H1 (cell line): ENCODE results near the gene TAGLN2. TPM values are rescaled to one million over a fixed set of nuclear protein-coding genes. Genes with fewer than 3 reads are reported as not detected.

Source experiments
- CTCF ChIA-PET: fragments of 300-600 bp; sonication (Branson Sonifier 250); formaldehyde crosslinking; loops from one replicate; lab custom pipeline; 2021; ENCODE audit not compliant: partially characterized antibody; lab: Charles Lee
- POLR2A ChIA-PET: fragments of 300-600 bp; sonication (Branson Sonifier 250); formaldehyde crosslinking; loops from one replicate; lab custom pipeline; 2021; ENCODE audit warnings: inconsistent platforms; ENCODE audit not compliant: partially characterized antibody; lab: Charles Lee
- DNase-seq, 2 experiments: peaks; one replicate each; pipeline versions ENCODE4 v3.0.0 to v3.0.0-alpha.2; 2010 to 2022; ENCODE audit warnings: low spot score in 2 of 2, low read depth in 1 of 2, mixed read lengths in 1 of 2
- FAIRE-seq: peaks from 2 replicates; lab custom pipeline; 2011; peaks lifted over from hg19 to GRCh38; lab: Jason Lieb, UNC
- H2AFZ ChIP-seq: 2 replicates; pipeline ENCODE4 v1.8.1; 2012; ENCODE audit warnings: low read length, inconsistent platforms
- H2AK5ac ChIP-seq: 2 replicates; pipeline ENCODE4 v1.6.1; 2013; ENCODE audit warnings: low read depth, low read length
- H2BK120ac ChIP-seq: replicated peaks from 2 replicates; pipeline ENCODE3; 2013; ENCODE audit warnings: low read depth, low read length, inconsistent platforms
- H2BK12ac ChIP-seq: 2 replicates; pipeline ENCODE4 v1.6.1; 2013; ENCODE audit warnings: low read depth, low read length
- H2BK15ac ChIP-seq: 2 replicates; pipeline ENCODE4 v1.6.1; 2013; ENCODE audit warnings: low read length
- H2BK20ac ChIP-seq: 2 replicates; pipeline ENCODE4 v1.6.1; 2013; ENCODE audit warnings: low read length
- H2BK5ac ChIP-seq: 2 replicates; pipeline ENCODE4 v1.6.1; 2013; ENCODE audit warnings: low read depth, low read length
- H3K14ac ChIP-seq: 2 replicates; pipeline ENCODE4 v1.6.1; 2013; ENCODE audit warnings: inconsistent platforms; ENCODE audit not compliant: insufficient read length
- H3K18ac ChIP-seq: 2 replicates; pipeline ENCODE4 v1.6.1; 2013; ENCODE audit warnings: low read length; ENCODE audit errors: extremely low read depth
- H3K23ac ChIP-seq: 2 replicates; pipeline ENCODE4 v1.6.1; 2013; ENCODE audit warnings: inconsistent platforms; ENCODE audit not compliant: insufficient read length
- H3K23me2 ChIP-seq: 2 replicates; pipeline ENCODE4 v1.6.1; 2013; ENCODE audit warnings: low read depth, low read length
- H3K27ac ChIP-seq: 2 replicates; pipeline ENCODE4 v1.6.1; 2011; ENCODE audit warnings: low read depth, low read length, inconsistent platforms
- H3K27me3 ChIP-seq, 4 experiments: replicated peaks in 1 of 4; 1 replicate in 1 of 4; 2 replicates in 3 of 4; pipeline versions ENCODE4 v1.6.1 to v1.8.1; 2011 to 2013; ENCODE audit warnings: low read length in 3 of 4, mild to moderate bottlenecking in 3 of 4, inconsistent platforms in 2 of 4, mixed read lengths in 2 of 4, moderate library complexity in 1 of 4; ENCODE audit not compliant: control insufficient read depth in 3 of 4, insufficient read depth in 3 of 4; ENCODE audit errors: extremely low read depth in 1 of 4
- H3K36me3 ChIP-seq, 4 experiments: 2 replicates each; pipeline versions ENCODE4 v1.6.1 to v1.8.1; 2011 to 2013; ENCODE audit warnings: mild to moderate bottlenecking in 4 of 4, low read length in 3 of 4, moderate library complexity in 2 of 4, control low read depth in 1 of 4, inconsistent platforms in 1 of 4; ENCODE audit not compliant: insufficient read depth in 4 of 4, control insufficient read depth in 2 of 4
- H3K4ac ChIP-seq: replicated peaks from 2 replicates; pipeline ENCODE3; 2013; ENCODE audit warnings: low read length, low read depth, mixed read lengths, inconsistent platforms; ENCODE audit not compliant: insufficient read length
- H3K4me1 ChIP-seq, 4 experiments: replicated peaks in 1 of 4; 1 replicate in 1 of 4; 2 replicates in 3 of 4; pipeline versions ENCODE4 v1.6.1 to v1.8.1; 2011 to 2013; ENCODE audit warnings: low read length in 3 of 4, inconsistent platforms in 2 of 4, mixed read lengths in 1 of 4; ENCODE audit not compliant: insufficient read depth in 4 of 4, control insufficient read depth in 3 of 4
- H3K4me2 ChIP-seq, 2 experiments: 2 replicates each; pipeline versions ENCODE4 v1.6.1 to v1.8.1; 2011 to 2013; ENCODE audit warnings: low read depth in 2 of 2, low read length in 2 of 2, control low read depth in 1 of 2, inconsistent platforms in 1 of 2, mild to moderate bottlenecking in 1 of 2; ENCODE audit not compliant: insufficient read depth in 1 of 2
- H3K4me3 ChIP-seq, 4 experiments: fragments of 200-600, 300-600 bp in 1 of 4; sonication (generic), shearing (Covaris generic), sonication (Bioruptor Twin) in 1 of 4; 2 replicates each; pipeline versions ENCODE4 v1.5.1 to v1.8.1; 2011 to 2016; ENCODE audit warnings: low read length in 4 of 4, low read depth in 3 of 4, control low read depth in 2 of 4, inconsistent platforms in 2 of 4, mild to moderate bottlenecking in 2 of 4, mixed read lengths in 1 of 4, moderate library complexity in 1 of 4; ENCODE audit not compliant: insufficient read depth in 2 of 4; ENCODE audit errors: extremely low read depth in 1 of 4
- H3K56ac ChIP-seq: replicated peaks from 2 replicates; pipeline ENCODE3; 2013; ENCODE audit warnings: low read depth, mild to moderate bottlenecking, mixed read lengths, low read length, inconsistent platforms; ENCODE audit not compliant: insufficient read length
- H3K79me1 ChIP-seq: 2 replicates; pipeline ENCODE4 v1.6.1; 2013; ENCODE audit warnings: low read depth, low read length, control low read depth
- H3K79me2 ChIP-seq, 2 experiments: 2 replicates each; pipeline versions ENCODE4 v1.6.1 to v1.8.1; 2012 to 2013; ENCODE audit warnings: low read length in 2 of 2, mild to moderate bottlenecking in 2 of 2, inconsistent platforms in 1 of 2; ENCODE audit not compliant: insufficient read depth in 2 of 2, control insufficient read depth in 1 of 2
- H3K9ac ChIP-seq, 4 experiments: replicated peaks in 1 of 4; 1 replicate in 1 of 4; 2 replicates in 3 of 4; pipeline versions ENCODE4 v1.6.1 to v1.8.1; 2011 to 2013; ENCODE audit warnings: low read depth in 3 of 4, low read length in 3 of 4, control low read depth in 2 of 4, mild to moderate bottlenecking in 2 of 4, moderate library complexity in 2 of 4, inconsistent platforms in 1 of 4; ENCODE audit errors: extremely low read depth in 1 of 4
- H3K9me3 ChIP-seq, 2 experiments: 2 replicates each; pipeline versions ENCODE4 v1.6.1 to v1.8.1; 2012 to 2013; ENCODE audit warnings: mild to moderate bottlenecking in 2 of 2, moderate library complexity in 2 of 2, control low read depth in 1 of 2, inconsistent platforms in 1 of 2, low read depth in 1 of 2, low read length in 1 of 2, mixed read lengths in 1 of 2; ENCODE audit not compliant: insufficient read depth in 2 of 2
- H4K20me1 ChIP-seq, 2 experiments: replicated peaks in 1 of 2; 2 replicates each; pipeline versions ENCODE3 to v1.8.1; 2011 to 2013; ENCODE audit warnings: inconsistent platforms in 2 of 2, low read length in 2 of 2, mild to moderate bottlenecking in 1 of 2; ENCODE audit not compliant: insufficient read depth in 2 of 2, control insufficient read depth in 1 of 2
- H4K5ac ChIP-seq: 2 replicates; pipeline ENCODE4 v1.6.1; 2013; ENCODE audit warnings: low read length, low read depth, mixed read lengths, inconsistent platforms; ENCODE audit not compliant: insufficient read length
- H4K8ac ChIP-seq: 2 replicates; pipeline ENCODE4 v1.8.0; 2013; ENCODE audit warnings: mild to moderate bottlenecking, moderate library complexity, low read length, inconsistent platforms; ENCODE audit not compliant: insufficient read depth; ENCODE audit errors: extremely low read depth
- H4K91ac ChIP-seq: replicated peaks from 2 replicates; pipeline ENCODE3; 2013; ENCODE audit warnings: low read length, mixed read lengths, inconsistent platforms; ENCODE audit not compliant: insufficient read length
- ASH2L ChIP-seq: fragments of 200-600, 300-600 bp; sonication (generic); IDR thresholded peaks from one replicate; pipeline ENCODE4 v1.7.1; 2017; ENCODE audit warnings: low read length
- BCL11A ChIP-seq, 2 experiments: IDR thresholded peaks; one replicate each; pipeline ENCODE4 v1.6.1; 2011; ENCODE audit warnings: low read depth in 2 of 2, low read length in 2 of 2, mild to moderate bottlenecking in 2 of 2
- CBX5 ChIP-seq: fragments of 300-800, 300-1000 bp; sonication (generic); IDR thresholded peaks from 2 replicates; pipeline ENCODE4 v1.7.1; 2016; ENCODE audit warnings: antibody characterized with exemption, low read length, low read depth
- CHD1 ChIP-seq: IDR thresholded peaks from 2 replicates; pipeline ENCODE4 v1.6.1; 2012; ENCODE audit warnings: low read depth, low read length, improper control_type of control experiment
- E2F6 ChIP-seq: IDR thresholded peaks from 2 replicates; pipeline ENCODE4 v1.6.1; 2012; ENCODE audit warnings: inconsistent platforms
- JUN ChIP-seq: IDR thresholded peaks from 2 replicates; pipeline ENCODE4 v1.6.1; 2011; ENCODE audit warnings: low read depth, mild to moderate bottlenecking, improper control_type of control experiment, low read length
- KDM1A ChIP-seq: fragments of 200-600, 300-600 bp; sonication (generic); IDR thresholded peaks from 2 replicates; pipeline ENCODE4 v1.7.1; 2016; ENCODE audit warnings: mild to moderate bottlenecking, low read length, borderline replicate concordance
- KDM4A ChIP-seq: IDR thresholded peaks from one replicate; pipeline ENCODE4 v1.7.1; 2012; ENCODE audit warnings: low read depth, mild to moderate bottlenecking, moderate library complexity, low read length, inconsistent platforms; ENCODE audit not compliant: severe bottlenecking
- POLR2AphosphoS5 ChIP-seq: IDR thresholded peaks from 2 replicates; pipeline ENCODE4 v1.6.1; 2011; ENCODE audit warnings: low read depth, low read length
- RBBP5 ChIP-seq: IDR thresholded peaks from 2 replicates; pipeline ENCODE4 v1.7.1; 2012; ENCODE audit warnings: low read depth, mild to moderate bottlenecking, inconsistent platforms, low read length, moderate library complexity, borderline replicate concordance
- RXRA ChIP-seq: IDR thresholded peaks from 2 replicates; pipeline ENCODE4 v1.6.1; 2011; ENCODE audit warnings: low read depth, mild to moderate bottlenecking, low read length, moderate library complexity; ENCODE audit not compliant: insufficient read depth
- SIN3A ChIP-seq, 2 experiments: IDR thresholded peaks in 1 of 2; conservative IDR thresholded peaks in 1 of 2; 2 replicates each; pipeline ENCODE4 v1.6.1; 2011 to 2012; ENCODE audit warnings: low read length in 2 of 2, improper control_type of control experiment in 1 of 2, low read depth in 1 of 2, mild to moderate bottlenecking in 1 of 2
- TAF7 ChIP-seq: optimal IDR thresholded peaks from 2 replicates; pipeline ENCODE3; 2011; ENCODE audit warnings: low read depth, mild to moderate bottlenecking, inconsistent platforms, low read length, moderate library complexity, borderline replicate concordance
- YY1 ChIP-seq: IDR thresholded peaks from 2 replicates; pipeline ENCODE4 v1.6.1; 2011; ENCODE audit warnings: low read depth, mild to moderate bottlenecking, low read length
- WGBS, 2 experiments: shearing (Covaris generic) in 1 of 2; methylation state at CpG; one replicate each; pipeline versions ENCODE4 v1.1.6 to v1.1.7; 2013 to 2015; ENCODE audit warnings: low lambda C conversion rate in 2 of 2, mixed read lengths in 2 of 2, inconsistent platforms in 1 of 2, low coverage in 1 of 2, missing lambda C conversion rate in 1 of 2; ENCODE audit not compliant: insufficient replicate concordance in 2 of 2, insufficient coverage in 1 of 2, insufficient read length in 1 of 2; ENCODE audit errors: extremely low coverage in 1 of 2, missing lambda C conversion rate in 1 of 2; 5-methylcytosine and 5-hydroxymethylcytosine counted together
- polyA plus RNA-seq, 7 experiments: library from polyadenylated mRNA; depleted of rRNA in 3 of 7; stranded (reverse) in 5 of 7; unstranded in 2 of 7; fragments of >200 nt in 5 of 7; fragments of 200-250 nt in 2 of 7; gene quantifications; 1 replicate in 5 of 7; 2 replicates in 1 of 7; 4 replicates in 1 of 7; pipeline versions ENCODE4 v1.2.1 to v1.2.3, GENCODE V29; 2011 to 2013; ENCODE audit warnings: missing spikeins in 2 of 7, mixed read lengths in 2 of 7
- total RNA-seq: library from RNA; stranded (reverse); fragmentation: NEBNext Ultra II Directional; extraction: Animal tissue kit (Norgen Biotek cat#: 25700); gene quantifications from 2 replicates; pipeline ENCODE4 v1.2.1, GENCODE V29; 2021

TAGLN2 gene
- total and polyA plus RNA-seq, 2 of the 8 experiments (the other 6 are each of a cell fraction or from before 2014, with no cell fraction given), result 93.0 to 114 TPM

- no peak overlapping the region for H2AFZ ChIP-seq
- DNase-seq, result no peak
- no peak for TF ChIP-seq RXRA
- no peak for TF ChIP-seq CHD1
- no peak for TF ChIP-seq SIN3A (conservative IDR thresholded peaks at IDR 0.05 in 1 of 2, IDR thresholded peaks at IDR 0.05 in 1 of 2; ENCODE audit: low read depth in 1 of 2, low read length in 2 of 2)
- TF ChIP-seq RBBP5, result no peak
- no peak for TF ChIP-seq BCL11A (IDR thresholded peaks at IDR 0.05; ENCODE audit: low read depth in 2 of 2, low read length in 2 of 2)
- no peak for TF ChIP-seq KDM1A
- no peak for TF ChIP-seq ASH2L
- no peak for TF ChIP-seq JUN
- TF ChIP-seq E2F6, result no peak
- TF ChIP-seq POLR2AphosphoS5, result no peak
- no peak for TF ChIP-seq KDM4A
- no peak for TF ChIP-seq YY1
- TF ChIP-seq CBX5, result no peak
- no peak for TF ChIP-seq TAF7
These were observed 36.3 kb upstream of the TAGLN2 start for GRCh38 chr1:159961636-159962035.

More at GRCh38 chr1:159961636-159962035, 36.3 kb upstream of the TAGLN2 start:
- Histone ChIP-seq H3K18ac (no peak overlapping the region), H2BK15ac (no peak overlapping the region), H3K4ac (no peak overlapping the region), H2BK20ac (no peak overlapping the region), H3K4me1 (no peaks in the 10 kb centered on the region; a peak in 1 of 7 replicates), H2BK5ac (no peak overlapping the region), H3K9ac (no peak overlapping the region), H3K9me3 (no peaks in the 10 kb centered on the region), H3K36me3 (no peaks in the 10 kb centered on the region), H3K27me3 (no peaks in the 10 kb centered on the region), H3K4me3 (no peak overlapping the region), H4K8ac (no peak overlapping the region), H3K56ac (no peak overlapping the region), H2BK120ac (no peak overlapping the region), H3K79me2 (no peaks in the 10 kb centered on the region), H2AK5ac (no peak overlapping the region), H3K23ac (no peak overlapping the region), H3K14ac (no peak overlapping the region), H4K20me1 (no peaks in the 10 kb centered on the region), H4K91ac (no peak overlapping the region), H2BK12ac (no peak overlapping the region), H3K23me2 (no peaks in the 10 kb centered on the region), H3K4me2 (no peak overlapping the region), H3K79me1 (no peaks in the 10 kb centered on the region), H4K5ac (no peak overlapping the region), H3K27ac (no peak overlapping the region)
- FAIRE-seq, result no peak
- 89% methylated on average over 15 of the region's 15 CpGs; no CpG with 5 or more reads in 1 of the 2 experiments for WGBS, 2 experiments
- ChIA-PET POLR2A (no interaction called here), CTCF (interaction anchor here (0.5 to 35.5 kb wide), 2 partner anchors 43 to 110 kb away, joined by 3 to 696 read pairs; no protein-coding TSS in a partner anchor)
